CD14-positive monocyte (primary cell): ENCODE data around the gene SBK3. TPM values are rescaled to one million over a fixed set of nuclear protein-coding genes. Genes with fewer than 3 reads are reported as not detected.

Experiments used
- DNase-seq, 3 donors: peaks; one replicate each; pipeline ENCODE4 v3.0.0-alpha.2; 2011 to 2022
- H2AFZ ChIP-seq: 2 replicates; pipeline ENCODE4 v1.6.0; 2012; ENCODE audit warnings: mild to moderate bottlenecking, low read depth, low read length, inconsistent platforms; ENCODE audit not compliant: insufficient read depth, poor library complexity, severe bottlenecking
- H3K27ac ChIP-seq, 2 donors: 1 replicate in 1 of 2; 2 replicates in 1 of 2; pipeline ENCODE4 v1.5.1; 2012 to 2013; ENCODE audit warnings: low read length in 2 of 2, control low read depth in 1 of 2, inconsistent platforms in 1 of 2, low read depth in 1 of 2, mild to moderate bottlenecking in 1 of 2
- H3K27me3 ChIP-seq, 2 donors: one replicate each; pipeline versions ENCODE4 v1.6.0 to v1.6.1; 2011 to 2013; ENCODE audit warnings: low read length in 2 of 2; ENCODE audit not compliant: control insufficient read depth in 2 of 2, insufficient read depth in 2 of 2
- H3K36me3 ChIP-seq, 2 donors: replicated peaks in 1 of 2; 1 replicate in 1 of 2; 2 replicates in 1 of 2; pipeline versions ENCODE4 v1.5.1 to v1.6.1; 2012 to 2013; ENCODE audit warnings: low read length in 2 of 2, control low read depth in 1 of 2, inconsistent platforms in 1 of 2, mild to moderate bottlenecking in 1 of 2; ENCODE audit not compliant: insufficient read depth in 2 of 2, control insufficient read depth in 1 of 2
- H3K4me1 ChIP-seq, 2 donors: 1 replicate in 1 of 2; 2 replicates in 1 of 2; pipeline versions ENCODE4 v1.5.1 to v1.6.1; 2012 to 2013; ENCODE audit warnings: low read length in 2 of 2, control low read depth in 1 of 2, inconsistent platforms in 1 of 2, mild to moderate bottlenecking in 1 of 2, moderate library complexity in 1 of 2; ENCODE audit not compliant: insufficient read depth in 2 of 2, control insufficient read depth in 1 of 2
- H3K4me2 ChIP-seq: replicated peaks from 2 replicates; pipeline ENCODE3; 2012; ENCODE audit warnings: low read length, moderate library complexity, mild to moderate bottlenecking; ENCODE audit not compliant: poor library complexity, severe bottlenecking; ENCODE audit errors: extremely low read depth
- H3K4me3 ChIP-seq, 3 experiments: fragments of 200-600 bp in 1 of 3; sonication (generic) in 1 of 3; replicated peaks in 1 of 3; 1 replicate in 2 of 3; 2 replicates in 1 of 3; pipeline ENCODE4 v1.5.1; 2011 to 2013; ENCODE audit warnings: low read length in 3 of 3, mild to moderate bottlenecking in 3 of 3, control low read depth in 2 of 3, low read depth in 2 of 3, inconsistent platforms in 1 of 3, moderate library complexity in 1 of 3
- H3K79me2 ChIP-seq: 2 replicates; pipeline ENCODE4 v1.6.0; 2012; ENCODE audit warnings: mild to moderate bottlenecking, control low read depth, inconsistent platforms, low read length, moderate library complexity; ENCODE audit not compliant: insufficient read depth
- H3K9ac ChIP-seq: 2 replicates; pipeline ENCODE4 v1.6.0; 2017; ENCODE audit warnings: low read length, mild to moderate bottlenecking; ENCODE audit not compliant: insufficient read depth, poor library complexity, severe bottlenecking
- H3K9me3 ChIP-seq, 2 donors: replicated peaks in 1 of 2; 1 replicate in 1 of 2; 2 replicates in 1 of 2; pipeline versions ENCODE4 v1.5.1 to v1.6.1; 2012 to 2013; ENCODE audit warnings: low read length in 2 of 2, control low read depth in 1 of 2; ENCODE audit not compliant: control insufficient read depth in 1 of 2, insufficient read depth in 1 of 2
- H4K20me1 ChIP-seq: 2 replicates; pipeline ENCODE4 v1.6.0; 2012; ENCODE audit warnings: mild to moderate bottlenecking, low read length, control low read depth, moderate library complexity; ENCODE audit not compliant: insufficient read depth
- H3K27ac Mint-ChIP-seq, 7 donors: one replicate each; pipeline ENCODE4 v1.8.0; 2020; ENCODE audit warnings: mild to moderate bottlenecking in 7 of 7, mixed read lengths in 7 of 7, moderate library complexity in 6 of 7, inconsistent platforms in 2 of 7
- H3K27me3 Mint-ChIP-seq, 3 donors: one replicate each; pipeline ENCODE4 v1.8.0; 2021 to 2022; ENCODE audit warnings: low read depth in 3 of 3, mild to moderate bottlenecking in 3 of 3, mixed read lengths in 3 of 3, moderate library complexity in 3 of 3, inconsistent platforms in 1 of 3
- H3K36me3 Mint-ChIP-seq, 2 donors: one replicate each; pipeline ENCODE4 v1.8.0; 2020; ENCODE audit warnings: mixed read lengths in 2 of 2, inconsistent platforms in 1 of 2, mild to moderate bottlenecking in 1 of 2
- H3K4me1 Mint-ChIP-seq: one replicate; pipeline ENCODE4 v1.8.0; 2020; ENCODE audit warnings: mild to moderate bottlenecking, mixed read lengths
- H3K4me3 Mint-ChIP-seq, 2 donors: one replicate each; pipeline ENCODE4 v1.8.0; 2020; ENCODE audit warnings: mild to moderate bottlenecking in 2 of 2, mixed read lengths in 2 of 2, moderate library complexity in 1 of 2
- H3K9me3 Mint-ChIP-seq, 7 donors: one replicate each; pipeline ENCODE4 v1.8.0; 2020 to 2022; ENCODE audit warnings: mixed read lengths in 7 of 7, mild to moderate bottlenecking in 6 of 7, moderate library complexity in 6 of 7, inconsistent platforms in 2 of 7
- CTCF ChIP-seq: fragments of 200-600 bp; IDR thresholded peaks from one replicate; pipeline ENCODE4 v1.8.0; 2022; ENCODE audit warnings: antibody characterized with exemption, mild to moderate bottlenecking
- WGBS: methylation state at CpG from one replicate; pipeline ENCODE4 v1.1.5; 2013; ENCODE audit warnings: missing lambda C conversion rate; ENCODE audit not compliant: insufficient coverage; 5-methylcytosine and 5-hydroxymethylcytosine counted together
- intact Hi-C, 2 donors: fragments of 100-400 bp; cut with micrococcal nuclease; formaldehyde crosslinking; loops; one replicate each; pipeline versions ENCODE4 v1.15.0 to v1.15.1; 2023
- polyA plus RNA-seq, 3 donors: library from polyadenylated mRNA; depleted of rRNA in 1 of 3; unstranded in 2 of 3; stranded (reverse) in 1 of 3; fragments of 300-500 nt in 2 of 3; fragments of >200 nt in 1 of 3; fragmentation: Illumina TruSeq in 2 of 3; gene quantifications; 1 replicate in 2 of 3; 2 replicates in 1 of 3; pipeline ENCODE4 v1.2.3, GENCODE V29; 2012 to 2021

SBK3 gene
- polyA plus RNA-seq, 3 donors: not detected

- Mint-ChIP-seq H3K27me3 (peaks cover 15 to 27% (median 24%) of the 10 kb centered on the region in 3 donors), H3K4me3 (no peak overlapping the region), H3K4me1 (peaks cover 5% of the 10 kb centered on the region), H3K36me3 (no peaks in the 10 kb centered on the region), H3K9me3 (peaks cover 0 to 3% (median 0%) of the 10 kb centered on the region in 7 donors), H3K27ac (no peak overlapping the region)
- no peak for TF ChIP-seq CTCF
- H2AFZ ChIP-seq: no peak overlapping the region
- WGBS: no CpG with 5 or more reads among the region's 7 CpGs
- intact Hi-C loops: no loop called here
- no peaks in the 10 kb centered on the region for H3K36me3 ChIP-seq
- H3K27me3 ChIP-seq: no peaks in the 10 kb centered on the region
- H3K4me2 ChIP-seq: no peak overlapping the region
- no peaks in the 10 kb centered on the region for H4K20me1 ChIP-seq
- H3K9me3 ChIP-seq: no peaks in the 10 kb centered on the region
- no peak overlapping the region for H3K9ac ChIP-seq
- peaks cover 0 to 7% of the 10 kb centered on the region in 2 donors for H3K4me1 ChIP-seq
- DNase-seq: no peak
- H3K27ac ChIP-seq: no peak overlapping the region
- no peak overlapping the region for H3K4me3 ChIP-seq
- H3K79me2 ChIP-seq: no peaks in the 10 kb centered on the region
Measured at GRCh38 chr19:55550321-55550650, 4.9 kb upstream of the SBK3 start.

GRCh38 chr19:55549500-55550320 is 4.4 kb upstream of the SBK3 start:
- H3K9ac ChIP-seq: no peak overlapping the region
- no peak overlapping the region for H3K4me3 Mint-ChIP-seq

More at GRCh38 chr19:55549500-55550320, 4.4 kb upstream of the SBK3 start:
- Mint-ChIP-seq H3K27ac (no peak overlapping the region), H3K27me3 (peaks cover 16 to 27% (median 25%) of the 10 kb centered on the region in 3 donors), H3K36me3 (no peaks in the 10 kb centered on the region), H3K9me3 (peaks cover 0 to 3% (median 0%) of the 10 kb centered on the region in 7 donors), H3K4me1 (peaks cover 7% of the 10 kb centered on the region)
- Histone ChIP-seq H3K4me2 (no peak overlapping the region), H4K20me1 (no peaks in the 10 kb centered on the region), H2AFZ (no peak overlapping the region), H3K4me3 (no peak overlapping the region), H3K36me3 (no peaks in the 10 kb centered on the region), H3K79me2 (no peaks in the 10 kb centered on the region), H3K27ac (no peak overlapping the region), H3K4me1 (peaks cover 0 to 7% of the 10 kb centered on the region in 2 donors), H3K27me3 (no peaks in the 10 kb centered on the region), H3K9me3 (no peaks in the 10 kb centered on the region)
- 91% methylated on average over 17 of the region's 36 CpGs for WGBS
- DNase-seq: no peak
- TF ChIP-seq CTCF: no peak
- intact Hi-C loops: no loop called here
